GM18873 (cell line): Measurements from ENCODE around the gene KIN.
"Not testable (repeated sequence)": the region's sequence is repeated elsewhere in the genome, so short reads cannot be mapped to it uniquely, and the experiment has no call there.

Source experiments
- ATAC-seq: cut with Tn5 transposase; IDR thresholded peaks from one replicate; pipeline ENCODE4 v1.9.1; 2021; ENCODE audit warnings: mild to moderate bottlenecking, moderate library complexity, moderate number of reproducible peaks; ENCODE audit not compliant: unreplicated experiment, low FRiP score

KIN gene

GRCh38 chr10:7795605-7796004 lies 7.8 kb upstream of the KIN start:
- ATAC-seq: no peak

- ATAC-seq: no peak
Observed at GRCh38 chr10:7794251-7795026, 6.6 kb upstream of the KIN start.

- ATAC-seq: no peak
Observed at GRCh38 chr10:7792541-7792940, 4.7 kb upstream of the KIN start.

DNA sequence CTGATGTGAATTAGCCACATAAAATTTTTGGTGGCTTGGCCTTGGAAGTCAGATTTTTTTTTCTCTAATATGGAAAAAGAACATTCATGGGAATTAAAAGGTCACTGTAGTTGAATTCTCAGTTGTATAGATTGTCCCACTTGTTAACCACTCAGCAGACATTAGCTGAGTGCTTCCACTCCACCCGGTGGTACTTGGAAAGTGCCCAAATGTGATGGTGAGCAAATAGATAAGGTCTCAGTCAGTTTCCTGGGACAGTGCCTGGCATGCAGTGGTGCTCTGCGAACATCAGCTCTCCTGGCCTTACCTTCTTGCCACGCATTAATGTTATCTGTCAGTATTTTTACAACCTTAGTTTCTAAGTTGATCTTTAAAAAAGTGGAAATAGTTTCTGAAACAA lies 1.6 kb upstream of the KIN start:
- no peak for ATAC-seq

DNA sequence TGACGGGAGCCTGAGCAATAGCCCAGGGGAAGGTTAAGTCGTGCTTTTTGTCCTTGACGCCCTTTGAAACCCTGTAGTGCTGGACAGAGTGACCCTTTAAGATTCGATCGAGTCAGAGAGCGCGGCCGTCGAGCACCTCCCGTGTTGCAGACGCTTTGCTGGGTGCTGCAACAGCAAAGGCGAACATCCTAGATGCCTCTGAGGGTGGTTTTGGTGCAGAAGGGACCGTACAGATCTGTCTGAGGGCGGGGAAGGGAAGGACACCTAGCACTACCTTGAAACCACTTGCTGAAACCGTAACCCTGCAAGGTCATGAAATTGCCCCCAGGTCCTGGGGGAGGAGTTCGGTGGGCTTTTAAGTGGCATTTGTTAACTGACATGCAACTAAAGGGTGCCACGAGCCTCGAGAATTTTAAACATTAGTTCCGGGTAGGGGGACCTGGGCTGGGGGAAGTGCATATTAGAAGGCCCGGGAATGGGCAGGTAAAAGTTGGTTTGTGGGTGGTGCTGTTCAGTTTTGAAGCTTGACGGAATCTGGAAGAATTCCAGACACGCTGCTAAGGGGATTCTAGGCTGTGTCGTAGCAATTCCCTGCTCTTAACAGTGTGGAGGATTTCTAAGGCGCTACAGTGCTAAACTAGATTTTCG lies 970 bp upstream of the KIN start:
- peak; percentile 11 for ATAC-seq

DNA sequence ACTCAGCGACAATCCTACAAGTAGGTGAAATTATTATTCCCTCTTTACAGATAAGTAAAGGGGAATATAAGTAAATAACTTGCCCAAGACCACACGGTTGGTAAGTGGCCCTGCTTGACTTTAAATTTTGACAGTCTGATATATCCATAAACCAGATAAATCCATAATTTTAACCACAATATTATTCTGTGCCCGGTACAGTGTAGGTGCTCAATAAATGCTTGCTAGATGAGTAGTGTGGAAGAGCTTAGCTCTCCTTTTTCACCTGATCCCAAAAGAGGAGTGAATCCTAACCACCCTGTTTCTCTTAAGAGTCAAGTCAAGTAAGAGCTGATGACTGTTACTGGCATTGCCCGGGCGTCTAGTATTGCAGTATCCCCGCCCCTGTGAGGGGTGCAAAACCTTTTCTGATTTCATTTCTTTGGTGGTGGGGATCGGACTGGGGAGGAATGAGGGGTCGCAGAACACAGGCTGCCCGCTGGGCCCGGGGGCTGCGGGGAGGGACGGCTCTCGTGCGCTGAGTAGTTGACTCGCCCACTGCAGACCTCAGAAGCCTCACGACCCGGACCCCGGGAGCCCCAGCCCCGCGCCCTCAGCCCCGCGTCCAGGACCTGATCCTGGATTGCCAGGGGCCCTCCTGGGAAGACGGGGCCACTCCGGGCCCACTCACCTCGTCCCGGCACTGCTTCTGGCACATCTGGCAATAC lies 490 bp downstream of the KIN start:
- ATAC-seq: peak; percentile 4

DNA sequence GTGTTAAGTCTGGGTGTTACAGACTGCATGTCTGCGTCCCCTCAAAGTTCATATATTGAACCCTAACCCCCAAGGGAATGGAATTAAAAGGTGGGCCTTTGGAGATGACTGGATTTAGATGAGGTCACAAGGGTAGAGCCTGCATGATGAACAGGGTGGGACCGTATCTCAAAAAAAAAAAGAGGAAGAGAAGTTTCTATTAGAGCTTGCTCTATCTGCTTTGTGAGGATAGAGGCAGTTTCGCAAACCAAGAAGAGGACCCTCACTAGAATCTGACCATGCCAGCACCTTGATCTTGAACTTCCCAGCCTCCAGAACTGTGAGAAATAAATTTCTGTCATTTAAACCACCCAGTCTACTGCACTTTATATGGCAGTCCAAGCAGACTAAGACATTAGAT lies 1.4 kb downstream of the KIN start:
- no peak for ATAC-seq

- ATAC-seq: not testable (repeated sequence)
Observed at GRCh38 chr10:7782194-7782593, 5.6 kb downstream of the KIN start.

- ATAC-seq: no peak
Observed at GRCh38 chr10:7776777-7777176, 11.0 kb downstream of the KIN start.

DNA sequence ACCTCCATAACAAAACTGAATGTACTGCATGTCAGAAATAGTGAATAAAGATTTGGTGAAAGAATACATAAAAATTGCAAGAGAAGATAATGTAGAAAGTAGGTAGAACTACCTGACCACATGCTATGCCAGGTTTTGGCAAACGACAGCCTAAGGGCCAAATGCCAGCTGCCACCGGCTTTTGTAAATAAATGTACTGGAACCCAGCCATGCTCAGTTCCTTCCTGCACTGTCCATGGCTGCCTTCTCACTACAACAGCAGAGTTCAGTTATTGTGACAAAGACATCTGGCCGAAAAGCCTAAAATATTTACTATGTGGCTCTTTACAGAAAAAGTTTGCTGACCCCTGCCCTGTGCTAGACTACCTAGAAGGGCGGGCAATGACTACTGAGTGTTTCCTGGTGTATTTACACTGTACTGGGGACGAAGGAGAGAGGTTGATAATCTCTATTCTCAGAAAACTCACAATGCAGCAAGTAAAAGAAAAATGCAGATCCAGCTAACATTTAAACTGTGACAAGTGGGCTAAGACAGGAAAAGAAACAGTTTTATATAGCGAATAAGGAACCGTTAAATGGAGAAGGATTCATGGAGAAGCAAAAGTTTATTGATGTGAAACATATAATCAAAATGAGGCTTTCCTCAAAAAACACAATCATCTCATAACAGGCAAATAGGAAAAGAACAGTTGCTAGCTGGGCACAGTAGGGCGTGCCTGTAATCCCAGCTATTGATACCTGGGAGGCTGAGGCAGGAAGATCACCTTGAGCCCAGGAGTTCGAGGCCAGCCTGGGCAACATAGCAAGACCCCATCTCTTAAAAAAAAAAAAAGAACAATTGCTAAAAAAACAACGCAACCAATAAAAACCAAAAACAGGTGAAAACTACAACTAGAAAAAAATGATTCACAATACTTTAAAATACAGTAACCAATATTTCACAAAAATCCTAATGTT lies 13.7 kb downstream of the KIN start:
- ATAC-seq: no peak

DNA sequence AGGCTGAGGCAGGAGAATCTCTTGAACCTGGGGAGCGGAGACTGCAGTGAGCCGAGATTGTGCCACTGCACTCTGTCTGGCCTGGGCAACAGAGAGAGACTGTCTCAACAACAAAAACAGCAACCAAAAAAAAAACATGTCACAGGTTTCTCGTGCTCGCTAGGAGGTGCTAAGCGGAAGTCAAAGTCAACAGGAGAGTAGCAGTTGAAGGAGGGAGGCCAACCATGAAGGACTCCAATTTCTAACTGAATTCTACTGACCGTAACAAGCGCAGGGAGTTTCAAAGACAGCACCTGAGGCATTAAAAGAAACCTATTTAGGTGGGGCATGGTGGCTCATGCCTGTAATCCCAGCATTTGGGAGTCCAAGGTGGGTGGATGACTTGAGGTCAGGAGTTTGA lies 19.4 kb downstream of the KIN start:
- no peak for ATAC-seq

GRCh38 chr10:7767209-7767608 lies 20.6 kb downstream of the KIN start:
- ATAC-seq: no peak

- ATAC-seq: no peak
Observed at GRCh38 chr10:7766241-7766640, 21.6 kb downstream of the KIN start.

DNA sequence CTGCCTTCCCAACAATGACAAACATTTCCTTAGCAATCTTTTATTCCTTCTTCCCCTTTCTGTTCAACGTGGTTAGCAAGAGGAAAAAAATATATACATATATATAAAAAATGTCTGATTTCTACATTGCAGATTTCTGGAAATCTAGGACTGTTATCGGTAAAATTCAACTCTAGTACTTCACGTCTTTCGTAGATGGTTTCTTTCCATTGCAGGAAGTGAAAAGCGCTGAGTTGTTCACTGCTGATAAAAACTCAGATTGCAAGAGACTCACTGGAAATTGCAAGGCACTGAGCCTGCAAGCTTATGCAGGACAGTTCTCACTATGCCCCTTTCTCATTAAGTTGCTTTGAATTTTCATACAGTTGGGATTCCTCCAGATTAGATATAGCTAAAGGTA lies 23.9 kb downstream of the KIN start:
- ATAC-seq: no peak

GRCh38 chr10:7756360-7756992 lies 31.3 kb downstream of the KIN start:
- ATAC-seq: no peak

- no peak for ATAC-seq
Observed at GRCh38 chr10:7755103-7755502, 32.7 kb downstream of the KIN start.

DNA sequence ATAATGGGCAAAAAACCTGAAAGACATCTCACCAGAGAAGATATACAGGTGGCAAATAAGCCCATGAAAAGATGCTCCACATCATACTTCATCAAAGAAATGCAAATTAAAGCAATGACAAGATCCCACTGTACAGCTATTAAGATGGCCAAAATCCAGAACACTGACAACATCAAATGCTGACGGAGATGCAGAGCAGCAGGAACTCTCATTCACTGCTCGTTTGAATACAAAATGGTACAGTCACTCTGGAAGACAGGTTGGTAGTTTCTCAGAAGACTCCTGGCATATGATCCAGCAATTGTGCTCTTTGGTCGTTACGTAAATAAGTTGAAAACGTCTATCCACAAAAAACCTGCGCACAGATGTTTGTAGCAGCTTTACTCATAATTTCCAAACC lies 35.5 kb downstream of the KIN start:
- no peak for ATAC-seq

DNA sequence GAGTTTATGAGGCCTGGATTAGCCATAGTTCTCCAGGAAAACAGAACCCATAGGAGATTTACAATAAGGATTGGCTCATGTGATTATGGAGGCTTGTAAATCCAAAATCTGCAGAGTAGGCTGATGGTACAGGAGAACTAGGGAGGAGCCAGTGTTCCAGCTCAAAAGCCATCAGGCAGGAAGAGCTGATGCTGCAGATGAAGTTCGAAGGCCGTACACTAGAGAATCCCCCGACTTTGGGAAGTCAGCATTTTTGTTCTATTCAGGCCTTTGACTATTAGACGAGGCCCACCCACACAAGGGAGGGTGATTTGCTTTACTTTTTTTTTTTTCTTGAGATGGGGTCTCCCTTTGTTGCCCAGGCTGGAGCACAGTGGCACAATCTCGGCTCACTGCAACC lies 37.6 kb downstream of the KIN start:
- no peak for ATAC-seq

DNA sequence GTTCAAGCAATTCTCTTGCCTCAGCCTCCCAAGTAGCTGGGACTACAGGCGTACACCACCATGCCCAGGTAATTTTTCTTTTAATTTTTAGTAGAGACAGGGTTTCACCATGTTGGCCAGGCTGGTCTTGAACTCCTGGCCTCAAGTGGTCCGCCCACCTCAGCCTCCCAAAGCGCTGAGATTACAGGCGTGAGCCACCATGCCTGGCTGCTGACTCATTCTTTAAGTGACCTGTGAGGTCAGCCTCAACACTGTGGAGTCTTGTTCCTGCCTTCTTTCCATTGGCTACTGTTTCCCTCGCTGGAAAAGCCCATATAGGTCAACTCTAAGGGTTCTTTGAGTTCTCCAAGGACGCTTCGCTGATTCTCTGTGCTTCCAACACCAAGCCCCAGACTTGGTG lies 39.2 kb downstream of the KIN start:
- ATAC-seq: not testable (repeated sequence)

DNA sequence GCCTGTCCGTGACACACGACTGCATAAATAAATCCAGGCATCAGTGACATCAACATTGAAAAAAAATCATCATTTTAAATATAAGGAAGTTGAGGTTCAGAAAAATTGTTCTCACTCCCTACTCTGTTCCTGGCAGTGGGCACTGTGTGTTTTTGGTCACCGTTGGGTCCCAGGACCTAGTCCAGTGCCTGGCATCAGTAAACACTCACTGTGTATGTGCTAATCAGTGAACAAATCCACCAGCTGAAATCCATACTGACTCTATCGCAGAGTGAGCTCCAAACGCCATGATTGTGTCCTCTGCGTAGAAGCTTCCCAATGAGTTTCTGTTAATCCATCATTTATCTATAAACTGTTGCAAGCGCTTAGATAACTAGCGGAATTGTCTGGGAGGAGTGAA lies 43.5 kb downstream of the KIN start:
- ATAC-seq: no peak
